IMR-90 (cell line): ENCODE results near the gene IDI2. TPM values are rescaled to one million over a fixed set of nuclear protein-coding genes. Genes with fewer than 3 reads are reported as not detected.

ENCODE experiments used
- ATAC-seq: fragments of 200-7000 bp; cut with Tn5 transposase; 2 replicates; pipeline ENCODE4 v1.9.1; 2020; ENCODE audit warnings: low read depth, mild to moderate bottlenecking, moderate library complexity
- BruUV-seq: library from RNA; stranded (reverse); fragments of 400-500 nt; replicated peaks from 2 replicates; lab custom pipeline; 2021; lab: Mats Ljungman, UMichigan
- CTCF ChIA-PET: fragments of 300-600 bp; formaldehyde crosslinking; extraction: SDS; loops from one replicate; lab custom pipeline; 2021; ENCODE audit warnings: antibody characterized with exemption; lab: Yijun Ruan, JAX
- POLR2A ChIA-PET: fragments of 300-600 bp; sonication (Branson Sonifier 250); formaldehyde crosslinking; loops from one replicate; lab custom pipeline; 2022; ENCODE audit warnings: antibody characterized with exemption; ENCODE audit not compliant: unreplicated experiment; lab: Charles Lee
- DNase-seq: peaks from one replicate; pipeline ENCODE4 v3.0.0; 2013
- H2AFZ ChIP-seq: replicated peaks from 2 replicates; pipeline ENCODE3; 2013; ENCODE audit warnings: low read length, mild to moderate bottlenecking; ENCODE audit not compliant: poor library complexity
- H2AK5ac ChIP-seq: 2 replicates; pipeline ENCODE4 v1.6.1; 2013; ENCODE audit warnings: low read depth, low read length, inconsistent platforms
- H2AK9ac ChIP-seq: replicated peaks from 2 replicates; pipeline ENCODE3; 2013; ENCODE audit warnings: mild to moderate bottlenecking, low read depth, low read length, moderate library complexity; ENCODE audit not compliant: poor library complexity
- H2BK120ac ChIP-seq: 2 replicates; pipeline ENCODE4 v1.6.1; 2013; ENCODE audit warnings: low read depth, low read length, inconsistent platforms
- H2BK15ac ChIP-seq: 3 replicates; pipeline ENCODE4 v1.6.1; 2013; ENCODE audit warnings: low read depth, low read length, inconsistent platforms
- H2BK20ac ChIP-seq: 2 replicates; pipeline ENCODE4 v1.6.1; 2013; ENCODE audit warnings: low read depth, mild to moderate bottlenecking, inconsistent platforms, low read length, moderate library complexity
- H2BK5ac ChIP-seq: 2 replicates; pipeline ENCODE4 v1.6.1; 2013; ENCODE audit warnings: mild to moderate bottlenecking, low read depth, low read length, inconsistent platforms; ENCODE audit not compliant: poor library complexity, severe bottlenecking
- H3K14ac ChIP-seq: replicated peaks from 2 replicates; pipeline ENCODE4 v1.6.1; 2013; ENCODE audit warnings: low read depth, low read length, inconsistent platforms
- H3K18ac ChIP-seq: 2 replicates; pipeline ENCODE4 v1.6.1; 2013; ENCODE audit warnings: low read depth, low read length, control low read depth
- H3K23ac ChIP-seq: 2 replicates; pipeline ENCODE4 v1.6.1; 2013; ENCODE audit warnings: low read depth, low read length, inconsistent platforms
- H3K27ac ChIP-seq: 2 replicates; pipeline ENCODE4 v1.5.1; 2013; ENCODE audit warnings: mild to moderate bottlenecking, control low read depth, low read length; ENCODE audit not compliant: insufficient read depth
- H3K27me3 ChIP-seq: 2 replicates; pipeline ENCODE4 v1.6.1; 2013; ENCODE audit warnings: low read length; ENCODE audit not compliant: control insufficient read depth, insufficient read depth
- H3K36me3 ChIP-seq: 2 replicates; pipeline ENCODE4 v1.6.1; 2013; ENCODE audit warnings: low read length, mixed read lengths; ENCODE audit not compliant: control insufficient read depth, insufficient read depth
- H3K4ac ChIP-seq: 2 replicates; pipeline ENCODE4 v1.6.1; 2013; ENCODE audit warnings: low read depth, low read length, inconsistent platforms
- H3K4me1 ChIP-seq: 2 replicates; pipeline ENCODE4 v1.6.1; 2013; ENCODE audit warnings: low read length, mixed read lengths; ENCODE audit not compliant: control insufficient read depth, insufficient read depth
- H3K4me2 ChIP-seq: 2 replicates; pipeline ENCODE4 v1.6.1; 2013; ENCODE audit warnings: low read depth, mild to moderate bottlenecking, control low read depth, low read length, moderate library complexity
- H3K4me3 ChIP-seq: 2 replicates; pipeline ENCODE4 v1.5.1; 2013; ENCODE audit warnings: low read depth, mild to moderate bottlenecking, control low read depth, low read length, moderate library complexity; ENCODE audit not compliant: insufficient read depth
- H3K56ac ChIP-seq: 2 replicates; pipeline ENCODE4 v1.6.1; 2013; ENCODE audit warnings: low read length, inconsistent platforms; ENCODE audit not compliant: insufficient read depth; ENCODE audit errors: extremely low read depth
- H3K79me1 ChIP-seq, 2 experiments: 2 replicates each; pipeline ENCODE4 v1.6.1; 2013; ENCODE audit warnings: low read length in 2 of 2, inconsistent platforms in 1 of 2, low read depth in 1 of 2
- H3K9ac ChIP-seq: 2 replicates; pipeline ENCODE4 v1.6.1; 2013; ENCODE audit warnings: low read depth, low read length, control low read depth
- H3K9me1 ChIP-seq: 2 replicates; pipeline ENCODE4 v1.6.1; 2013; ENCODE audit warnings: low read length, inconsistent platforms; ENCODE audit not compliant: insufficient read depth
- H3K9me3 ChIP-seq: 2 replicates; pipeline ENCODE4 v1.6.1; 2013; ENCODE audit warnings: low read length; ENCODE audit not compliant: control insufficient read depth, insufficient read depth
- H4K20me1 ChIP-seq: 2 replicates; pipeline ENCODE4 v1.6.1; 2013; ENCODE audit warnings: low read length, inconsistent platforms; ENCODE audit not compliant: insufficient read depth
- H4K5ac ChIP-seq: 2 replicates; pipeline ENCODE4 v1.6.1; 2013; ENCODE audit warnings: mild to moderate bottlenecking, low read depth, low read length, control low read depth
- H4K8ac ChIP-seq, 2 experiments: 2 replicates each; pipeline ENCODE4 v1.6.1; 2013; ENCODE audit warnings: low read depth in 2 of 2, low read length in 2 of 2, control low read depth in 1 of 2, inconsistent platforms in 1 of 2
- H4K91ac ChIP-seq: 2 replicates; pipeline ENCODE4 v1.6.1; 2013; ENCODE audit warnings: low read depth, low read length, inconsistent platforms; ENCODE audit not compliant: insufficient read depth
- BHLHE40 ChIP-seq: fragments of 150-350 bp; IDR thresholded peaks from 2 replicates; pipeline ENCODE4 v1.6.1; 2016; ENCODE audit warnings: mild to moderate bottlenecking, low read depth, low read length
- CEBPB ChIP-seq: IDR thresholded peaks from 2 replicates; pipeline ENCODE4 v1.6.1; 2012; ENCODE audit warnings: low read depth, low read length, improper control_type of control experiment
- CHD1 ChIP-seq: IDR thresholded peaks from 2 replicates; pipeline ENCODE4 v1.6.1; 2012; ENCODE audit warnings: low read depth, low read length, improper control_type of control experiment
- FOS ChIP-seq: fragments of 150-350 bp; IDR thresholded peaks from 2 replicates; pipeline ENCODE4 v1.6.1; 2016; ENCODE audit warnings: low read depth, low read length
- MAFK ChIP-seq: IDR thresholded peaks from 2 replicates; pipeline ENCODE4 v1.6.1; 2012; ENCODE audit warnings: low read depth, low read length, improper control_type of control experiment
- MAZ ChIP-seq: IDR thresholded peaks from 2 replicates; pipeline ENCODE4 v1.6.1; 2012; ENCODE audit warnings: low read depth, mild to moderate bottlenecking, low read length, improper control_type of control experiment, moderate library complexity, borderline replicate concordance
- MXI1 ChIP-seq: IDR thresholded peaks from 2 replicates; pipeline ENCODE4 v1.6.1; 2012; ENCODE audit warnings: low read depth, mild to moderate bottlenecking, low read length, moderate library complexity, borderline replicate concordance
- NFE2L2 ChIP-seq: fragments of 150-350 bp; IDR thresholded peaks from 2 replicates; pipeline ENCODE4 v1.6.1; 2016; ENCODE audit warnings: low read depth, mild to moderate bottlenecking, low read length
- POLR2A ChIP-seq: IDR thresholded peaks from 2 replicates; pipeline ENCODE4 v1.6.1; 2012; ENCODE audit warnings: mild to moderate bottlenecking, low read depth, low read length
- RAD21 ChIP-seq: IDR thresholded peaks from 2 replicates; pipeline ENCODE4 v1.6.1; 2012; ENCODE audit warnings: low read length, improper control_type of control experiment
- RCOR1 ChIP-seq: IDR thresholded peaks from 2 replicates; pipeline ENCODE4 v1.6.1; 2012; ENCODE audit warnings: mild to moderate bottlenecking, low read length, improper control_type of control experiment; ENCODE audit not compliant: insufficient replicate concordance
- RFX5 ChIP-seq: IDR thresholded peaks from 2 replicates; pipeline ENCODE4 v1.8.0; 2012; ENCODE audit warnings: low read depth, mild to moderate bottlenecking, low read length, moderate library complexity
- SMC3 ChIP-seq: fragments of 150-350 bp; IDR thresholded peaks from 2 replicates; pipeline ENCODE4 v1.6.1; 2016; ENCODE audit warnings: low read depth, mild to moderate bottlenecking, antibody characterized with exemption, low read length, moderate library complexity
- USF2 ChIP-seq: fragments of 150-350 bp; IDR thresholded peaks from 2 replicates; pipeline ENCODE4 v1.6.1; 2017; ENCODE audit warnings: mild to moderate bottlenecking, antibody characterized with exemption, low read length, low read depth
- WGBS, 2 experiments: methylation state at CpG; one replicate each; pipeline versions ENCODE4 v1.1.5 to v1.1.7; 2013; ENCODE audit warnings: missing lambda C conversion rate in 2 of 2; ENCODE audit not compliant: insufficient read length in 1 of 2; ENCODE audit errors: extremely low coverage in 2 of 2; 5-methylcytosine and 5-hydroxymethylcytosine counted together
- dilution Hi-C: fragments of 300-500 bp; cut with HindIII; formaldehyde crosslinking; loops from one replicate; pipeline ENCODE4 v1.14.3; 2018; ENCODE audit warnings: low sequenced_read_pairs; ENCODE audit not compliant: unreplicated experiment
- in situ Hi-C: fragments of 300-500 bp; cut with MboI; formaldehyde crosslinking; loops from 3 replicates; pipeline ENCODE4 v1.14.3; 2019; ENCODE audit warnings: low sequenced_read_pairs, inconsistent platforms, mixed read lengths
- intact Hi-C: fragments of 100-400 bp; cut with micrococcal nuclease; formaldehyde crosslinking; loops from 2 replicates; pipeline ENCODE4 v1.10.0; 2022
- polyA plus RNA-seq, 3 experiments: library from polyadenylated mRNA; depleted of rRNA; stranded (reverse); fragments of >200 nt; gene quantifications; 2 replicates each; pipeline ENCODE4 v1.2.3, GENCODE V29; 2012; ENCODE audit warnings: low replicate concordance in 1 of 3
- total RNA-seq: library from RNA; depleted of rRNA; stranded (reverse); fragments of >200 nt; gene quantifications from 2 replicates; pipeline ENCODE4 v1.2.3, GENCODE V29; 2012
- TF ChIP-seq, protein P1 (sequence below): fragments of 150-350 bp; IDR thresholded peaks from 2 replicates; pipeline ENCODE4 v1.6.1; 2016; ENCODE audit warnings: low read depth, mild to moderate bottlenecking, low read length, moderate library complexity, borderline replicate concordance
- TF ChIP-seq, protein P2 (sequence below): conservative IDR thresholded peaks from 2 replicates; pipeline ENCODE4 v1.5.1; 2012; ENCODE audit warnings: mild to moderate bottlenecking, low read depth, low read length, improper control_type of control experiment

Gene IDI2
- total and polyA plus RNA-seq, 2 of the 4 experiments (the other 2 are of a cell fraction): not detected

- Histone ChIP-seq H3K18ac (no peak overlapping the region), H3K56ac (no peak overlapping the region), H3K79me1 (no peaks in the 10 kb centered on the region; a peak in 1 of 4 replicates), H3K27ac (no peak overlapping the region), H4K91ac (no peak overlapping the region), H3K23ac (no peak overlapping the region), H3K4me1 (peaks cover 9% of the 10 kb centered on the region), H2AFZ (no peak overlapping the region), H2BK120ac (no peak overlapping the region), H3K36me3 (no peaks in the 10 kb centered on the region), H3K9me3 (peaks cover 2% of the 10 kb centered on the region), H4K8ac (no peak overlapping the region), H2BK20ac (no peak overlapping the region), H3K4me3 (no peak overlapping the region), H4K5ac (no peak overlapping the region), H3K4me2 (no peak overlapping the region), H2BK5ac (no peak overlapping the region), H3K4ac (no peak overlapping the region), H2AK9ac (no peak overlapping the region), H2BK15ac (no peak overlapping the region), H3K27me3 (no peaks in the 10 kb centered on the region), H4K20me1 (no peaks in the 10 kb centered on the region), H2AK5ac (no peak overlapping the region), H3K9me1 (no peaks in the 10 kb centered on the region), H3K14ac (no peak overlapping the region), H3K9ac (no peak overlapping the region)
- 100% methylated on average over 3 of the region's 8 CpGs; no CpG with 5 or more reads in 1 of the 2 experiments for WGBS, 2 experiments
- ATAC-seq (no peak), DNase-seq (no peak)
- in situ Hi-C loops: no loop called here
- dilution Hi-C loops: no loop called here
- POLR2A ChIA-PET: no interaction called here
- no TSS peak for BruUV-seq
- intact Hi-C loops: no loop called here
- CTCF ChIA-PET: no interaction called here
- no peak for TF ChIP-seq USF2
- TF ChIP-seq RAD21: no peak
- TF ChIP-seq MAZ: no peak
- TF ChIP-seq SMC3: no peak
- no peak for TF ChIP-seq BHLHE40
- TF ChIP-seq NFE2L2: no peak
- TF ChIP-seq RFX5: no peak
- TF ChIP-seq CEBPB: no peak
- no peak for TF ChIP-seq RCOR1
- no peak for TF ChIP-seq FOS
- TF ChIP-seq MXI1: no peak
- TF ChIP-seq POLR2A: no peak
- TF ChIP-seq CHD1: no peak
- TF ChIP-seq, protein P1, sequence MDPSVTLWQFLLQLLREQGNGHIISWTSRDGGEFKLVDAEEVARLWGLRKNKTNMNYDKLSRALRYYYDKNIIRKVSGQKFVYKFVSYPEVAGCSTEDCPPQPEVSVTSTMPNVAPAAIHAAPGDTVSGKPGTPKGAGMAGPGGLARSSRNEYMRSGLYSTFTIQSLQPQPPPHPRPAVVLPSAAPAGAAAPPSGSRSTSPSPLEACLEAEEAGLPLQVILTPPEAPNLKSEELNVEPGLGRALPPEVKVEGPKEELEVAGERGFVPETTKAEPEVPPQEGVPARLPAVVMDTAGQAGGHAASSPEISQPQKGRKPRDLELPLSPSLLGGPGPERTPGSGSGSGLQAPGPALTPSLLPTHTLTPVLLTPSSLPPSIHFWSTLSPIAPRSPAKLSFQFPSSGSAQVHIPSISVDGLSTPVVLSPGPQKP: no peak
- TF ChIP-seq, protein P2, sequence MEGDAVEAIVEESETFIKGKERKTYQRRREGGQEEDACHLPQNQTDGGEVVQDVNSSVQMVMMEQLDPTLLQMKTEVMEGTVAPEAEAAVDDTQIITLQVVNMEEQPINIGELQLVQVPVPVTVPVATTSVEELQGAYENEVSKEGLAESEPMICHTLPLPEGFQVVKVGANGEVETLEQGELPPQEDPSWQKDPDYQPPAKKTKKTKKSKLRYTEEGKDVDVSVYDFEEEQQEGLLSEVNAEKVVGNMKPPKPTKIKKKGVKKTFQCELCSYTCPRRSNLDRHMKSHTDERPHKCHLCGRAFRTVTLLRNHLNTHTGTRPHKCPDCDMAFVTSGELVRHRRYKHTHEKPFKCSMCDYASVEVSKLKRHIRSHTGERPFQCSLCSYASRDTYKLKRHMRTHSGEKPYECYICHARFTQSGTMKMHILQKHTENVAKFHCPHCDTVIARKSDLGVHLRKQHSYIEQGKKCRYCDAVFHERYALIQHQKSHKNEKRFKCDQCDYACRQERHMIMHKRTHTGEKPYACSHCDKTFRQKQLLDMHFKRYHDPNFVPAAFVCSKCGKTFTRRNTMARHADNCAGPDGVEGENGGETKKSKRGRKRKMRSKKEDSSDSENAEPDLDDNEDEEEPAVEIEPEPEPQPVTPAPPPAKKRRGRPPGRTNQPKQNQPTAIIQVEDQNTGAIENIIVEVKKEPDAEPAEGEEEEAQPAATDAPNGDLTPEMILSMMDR: no peak
- no peak for TF ChIP-seq MAFK
These were observed 52.9 kb downstream of the IDI2 start for GRCh38 chr10:972763-973162.
